ENCODE data around the gene CAPN6. TPM values are rescaled to one million over a fixed set of nuclear protein-coding genes. Genes with fewer than 3 reads are reported as not detected.

The CAPN6 gene
- total RNA-seq, 1 experiment from 2014 or later: 0.37 TPM

DNA sequence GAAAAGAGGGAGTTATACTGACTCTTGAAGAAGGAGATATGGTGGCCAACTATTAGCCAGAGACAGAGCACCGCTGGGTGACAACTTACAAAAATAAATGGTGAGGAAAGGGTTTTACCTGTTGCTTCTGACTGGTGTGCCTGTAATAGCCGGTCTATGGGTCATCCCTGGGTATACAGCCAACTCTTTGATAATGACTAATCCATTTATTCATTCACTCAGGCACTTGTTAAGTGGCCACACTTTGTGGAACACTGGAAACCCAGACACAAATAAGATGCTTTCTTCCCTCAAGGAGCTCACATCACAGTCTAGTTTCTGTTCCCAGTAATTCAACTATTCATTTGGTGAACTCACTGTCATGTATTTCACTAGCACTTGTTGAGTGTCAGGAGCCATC lies 13.2 kb upstream of the CAPN6 start:
- no peaks in the 10 kb centered on the region for H3K9me3 Mint-ChIP-seq (ENCODE audit: unreplicated experiment)
- no peak overlapping the region for H3K27ac Mint-ChIP-seq (ENCODE audit: low read depth, unreplicated experiment)
- POLR2A ChIA-PET: no interaction called here
- intact Hi-C loops (cut with micrococcal nuclease): no loop called here
- BruUV-seq (replicated peaks): no TSS peak
- H3K27me3 Mint-ChIP-seq (ENCODE audit: insufficient read depth, unreplicated experiment): peaks cover 79% of the 10 kb centered on the region
- DNase-seq (ENCODE audit: unreplicated experiment): no peak
- no peak for TF ChIP-seq CTCF (IDR thresholded peaks at IDR 0.05; ENCODE audit: unreplicated experiment)
- no peaks in the 10 kb centered on the region for H3K36me3 Mint-ChIP-seq (ENCODE audit: insufficient read depth, unreplicated experiment)
- CTCF ChIA-PET: interaction anchor here (0.8 kb wide), 1 partner anchor 17 kb away, joined by 3 read pairs; no protein-coding TSS in a partner anchor
- H3K4me1 Mint-ChIP-seq (ENCODE audit: insufficient read depth, unreplicated experiment): no peaks in the 10 kb centered on the region
- no peak overlapping the region for H3K4me3 Mint-ChIP-seq (ENCODE audit: unreplicated experiment)

DNA sequence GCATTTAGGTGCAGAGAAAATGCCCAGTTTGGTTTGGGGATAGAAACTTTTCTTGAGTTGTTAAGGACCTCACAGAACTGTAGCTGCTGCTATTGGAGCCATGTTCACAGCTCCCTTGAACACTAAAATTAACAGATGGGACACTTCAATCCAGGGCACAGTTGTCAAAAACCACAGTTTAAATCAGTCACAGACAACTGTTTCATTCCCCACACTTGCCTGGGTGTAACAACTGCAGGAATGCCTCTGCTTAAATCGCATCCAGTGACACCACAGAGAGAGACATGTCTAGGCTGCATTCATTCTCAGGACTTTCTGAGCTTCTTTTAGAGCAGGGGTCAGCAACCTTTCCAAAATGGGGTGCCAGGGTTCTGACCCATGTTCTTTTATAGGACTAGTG lies 12.7 kb upstream of the CAPN6 start:
- no peak for TF ChIP-seq CTCF (IDR thresholded peaks at IDR 0.05; ENCODE audit: unreplicated experiment)
- Mint-ChIP-seq H3K27me3 (ENCODE audit: insufficient read depth, unreplicated experiment) (peaks cover 75% of the 10 kb centered on the region), H3K4me1 (ENCODE audit: insufficient read depth, unreplicated experiment) (no peaks in the 10 kb centered on the region), H3K36me3 (ENCODE audit: insufficient read depth, unreplicated experiment) (no peaks in the 10 kb centered on the region), H3K9me3 (ENCODE audit: unreplicated experiment) (no peaks in the 10 kb centered on the region), H3K27ac (ENCODE audit: low read depth, unreplicated experiment) (no peak overlapping the region), H3K4me3 (ENCODE audit: unreplicated experiment) (no peak overlapping the region)
- CTCF ChIA-PET: interaction anchor here (0.8 kb wide), 1 partner anchor 17 kb away, joined by 3 read pairs; no protein-coding TSS in a partner anchor
- POLR2A ChIA-PET: no interaction called here
- DNase-seq (ENCODE audit: unreplicated experiment): no peak
- intact Hi-C loops (cut with micrococcal nuclease): no loop called here
- no TSS peak for BruUV-seq (replicated peaks)

GRCh38 chrX:111282139-111282538 lies 11.9 kb upstream of the CAPN6 start:
- intact Hi-C loops (cut with micrococcal nuclease): no loop called here
- DNase-seq (ENCODE audit: unreplicated experiment): no peak
- no peaks in the 10 kb centered on the region for H3K4me1 Mint-ChIP-seq (ENCODE audit: insufficient read depth, unreplicated experiment)
- POLR2A ChIA-PET: no interaction called here
- no peak for TF ChIP-seq CTCF (IDR thresholded peaks at IDR 0.05; ENCODE audit: unreplicated experiment)
- peaks cover 66% of the 10 kb centered on the region for H3K27me3 Mint-ChIP-seq (ENCODE audit: insufficient read depth, unreplicated experiment)
- BruUV-seq (replicated peaks): no TSS peak
- no peak overlapping the region for H3K4me3 Mint-ChIP-seq (ENCODE audit: unreplicated experiment)
- no peak overlapping the region for H3K27ac Mint-ChIP-seq (ENCODE audit: low read depth, unreplicated experiment)
- H3K9me3 Mint-ChIP-seq (ENCODE audit: unreplicated experiment): no peaks in the 10 kb centered on the region
- CTCF ChIA-PET: interaction anchor here (1.4 kb wide), 1 partner anchor 19 kb away, joined by 3 read pairs; no protein-coding TSS in a partner anchor
- H3K36me3 Mint-ChIP-seq (ENCODE audit: insufficient read depth, unreplicated experiment): no peaks in the 10 kb centered on the region

- ChIA-PET POLR2A (no interaction called here), CTCF (no interaction called here)
- Mint-ChIP-seq H3K9me3 (ENCODE audit: unreplicated experiment) (no peaks in the 10 kb centered on the region), H3K27me3 (ENCODE audit: insufficient read depth, unreplicated experiment) (peaks cover 90% of the 10 kb centered on the region), H3K27ac (ENCODE audit: low read depth, unreplicated experiment) (no peak overlapping the region), H3K4me1 (ENCODE audit: insufficient read depth, unreplicated experiment) (no peaks in the 10 kb centered on the region), H3K4me3 (ENCODE audit: unreplicated experiment) (no peak overlapping the region), H3K36me3 (ENCODE audit: insufficient read depth, unreplicated experiment) (no peaks in the 10 kb centered on the region)
- DNase-seq (ENCODE audit: unreplicated experiment): no peak
- intact Hi-C loops (cut with micrococcal nuclease): no loop called here
- no TSS peak for BruUV-seq (replicated peaks)
- TF ChIP-seq CTCF (IDR thresholded peaks at IDR 0.05; ENCODE audit: unreplicated experiment): no peak
Measured at GRCh38 chrX:111268506-111268905, 1.8 kb downstream of the CAPN6 start.
